HepG2 (cell line): Measurements from ENCODE around the gene ADGRF1. TPM values are rescaled to one million over a fixed set of nuclear protein-coding genes. Genes with fewer than 3 reads are reported as not detected.

Experiments used
- ATAC-seq: fragments of 200-7000 bp; cut with Tn5 transposase; 3 replicates; pipeline ENCODE4 v1.9.1; 2020; ENCODE audit warnings: mild to moderate bottlenecking, moderate library complexity
- BruUV-seq: library from RNA; stranded (reverse); fragments of 400-500 nt; replicated peaks from 2 replicates; lab custom pipeline; 2021; lab: Mats Ljungman, UMichigan
- CTCF ChIA-PET: fragments of 300-600 bp; formaldehyde crosslinking; extraction: SDS; loops from one replicate; lab custom pipeline; 2021; ENCODE audit warnings: low total read pairs, inconsistent platforms, low intra/inter-chr PET ratio; lab: Yijun Ruan, JAX
- POLR2A ChIA-PET: fragments of 350-600 bp; sonication (Branson Sonifier 250); formaldehyde crosslinking; loops from one replicate; lab custom pipeline; 2020; ENCODE audit warnings: antibody characterized with exemption, inconsistent platforms; lab: Yijun Ruan, JAX
- DNase-seq: peaks from one replicate; pipeline ENCODE4 v3.0.0-alpha.2; 2015; ENCODE audit warnings: low spot score
- FAIRE-seq: peaks from 3 replicates; lab custom pipeline; 2011; peaks lifted over from hg19 to GRCh38; lab: Jason Lieb, UNC
- H2AFZ ChIP-seq: one replicate; pipeline ENCODE4 v1.6.1; 2011; ENCODE audit warnings: low read length, inconsistent platforms
- H3K27ac ChIP-seq: fragments of 300-600 bp; 3 replicates; pipeline ENCODE4 v1.8.0; 2011; ENCODE audit warnings: mixed run types, mild to moderate bottlenecking, mixed read lengths, low read length, inconsistent platforms; ENCODE audit not compliant: insufficient read depth; ENCODE audit errors: extremely low read length
- H3K27me3 ChIP-seq, 2 experiments: fragments of 200-600 bp in 1 of 2; 2 replicates in 1 of 2; 3 replicates in 1 of 2; pipeline versions ENCODE4 v1.6.0 to v1.8.0; 2011; ENCODE audit warnings: low read length in 2 of 2, mild to moderate bottlenecking in 2 of 2, moderate library complexity in 2 of 2, inconsistent platforms in 1 of 2; ENCODE audit not compliant: insufficient read depth in 2 of 2, control insufficient read depth in 1 of 2
- H3K36me3 ChIP-seq, 2 experiments: fragments of 200-600 bp in 1 of 2; replicated peaks in 1 of 2; 2 replicates in 1 of 2; 3 replicates in 1 of 2; pipeline versions ENCODE4 v1.5.1 to v1.8.0; 2011; ENCODE audit warnings: low read length in 2 of 2, inconsistent platforms in 1 of 2; ENCODE audit not compliant: insufficient read depth in 2 of 2, control insufficient read depth in 1 of 2
- H3K4me1 ChIP-seq: 2 replicates; pipeline ENCODE4 v1.5.1; 2012; ENCODE audit warnings: low read length, inconsistent platforms; ENCODE audit not compliant: insufficient read depth
- H3K4me2 ChIP-seq: 2 replicates; pipeline ENCODE4 v1.6.0; 2011; ENCODE audit warnings: low read depth, low read length, inconsistent platforms
- H3K4me3 ChIP-seq, 3 experiments: fragments of 200-600 bp in 1 of 3; sonication (generic), shearing (Covaris generic) in 1 of 3; replicated peaks in 1 of 3; 2 replicates each; pipeline ENCODE4 v1.5.1; 2011 to 2016; ENCODE audit warnings: low read length in 3 of 3, inconsistent platforms in 2 of 3, low read depth in 2 of 3, mild to moderate bottlenecking in 2 of 3, control low read depth in 1 of 3, mixed read lengths in 1 of 3; ENCODE audit not compliant: insufficient read depth in 1 of 3
- H3K79me2 ChIP-seq: one replicate; pipeline ENCODE4 v1.6.1; 2011; ENCODE audit warnings: low read length, inconsistent platforms; ENCODE audit not compliant: insufficient read depth
- H3K9ac ChIP-seq: 2 replicates; pipeline ENCODE4 v1.6.0; 2011; ENCODE audit warnings: mild to moderate bottlenecking, low read depth, low read length, inconsistent platforms; ENCODE audit not compliant: insufficient read depth
- H3K9me3 ChIP-seq: 2 replicates; pipeline ENCODE4 v1.5.1; 2012; ENCODE audit warnings: mild to moderate bottlenecking, low read length
- H4K20me1 ChIP-seq: 2 replicates; pipeline ENCODE4 v1.6.0; 2011; ENCODE audit warnings: inconsistent platforms, mild to moderate bottlenecking, low read length, moderate library complexity; ENCODE audit not compliant: insufficient read depth
- CEBPG ChIP-seq: IDR thresholded peaks from 2 replicates; pipeline ENCODE4 v1.6.1; 2016
- ELF4 ChIP-seq: sonication (generic); formaldehyde crosslinking; IDR thresholded peaks from 2 replicates; pipeline ENCODE4 v1.5.0; 2020; ENCODE audit warnings: missing genetic modification reagents, mild to moderate bottlenecking, moderate library complexity, borderline replicate concordance
- FOXK2 ChIP-seq: fragments of 450-650 bp; IDR thresholded peaks from 2 replicates; pipeline ENCODE4 v1.6.1; 2016
- HHEX ChIP-seq: IDR thresholded peaks from 2 replicates; pipeline ENCODE4 v1.6.1; 2016; ENCODE audit warnings: control low read depth
- MED8 ChIP-seq: sonication (generic); formaldehyde crosslinking; IDR thresholded peaks from 2 replicates; pipeline ENCODE4 v1.8.1; 2023; ENCODE audit warnings: mild to moderate bottlenecking, missing genetic modification reagents; ENCODE audit not compliant: insufficient replicate concordance
- MTERF4 ChIP-seq: sonication (generic); formaldehyde crosslinking; IDR thresholded peaks from 2 replicates; pipeline ENCODE4 v1.8.0; 2023; ENCODE audit warnings: mild to moderate bottlenecking, missing genetic modification reagents
- NFIC ChIP-seq: IDR thresholded peaks from 2 replicates; pipeline ENCODE4 v1.6.1; 2012; ENCODE audit warnings: mild to moderate bottlenecking, low read length, inconsistent platforms
- NKX3-1 ChIP-seq: sonication (generic); formaldehyde crosslinking; IDR thresholded peaks from 2 replicates; pipeline ENCODE4 v1.5.0; 2020; ENCODE audit warnings: missing genetic modification reagents
- PCBP2 ChIP-seq: fragments of 200-400 bp; formaldehyde crosslinking; optimal IDR thresholded peaks from 2 replicates; pipeline ENCODE3; 2018; ENCODE audit warnings: low read length, low read depth; ENCODE audit not compliant: poor library complexity, severe bottlenecking
- RCOR2 ChIP-seq: IDR thresholded peaks from 2 replicates; pipeline ENCODE4 v1.6.1; 2016; ENCODE audit warnings: missing biosample characterization, missing genetic modification reagents
- RNF219 ChIP-seq: sonication (generic); formaldehyde crosslinking; IDR thresholded peaks from 2 replicates; pipeline ENCODE4 v1.5.0; 2020; ENCODE audit warnings: mild to moderate bottlenecking, missing genetic modification reagents
- RORA ChIP-seq: sonication (generic); formaldehyde crosslinking; IDR thresholded peaks from 2 replicates; pipeline ENCODE4 v1.5.0; 2020; ENCODE audit warnings: mild to moderate bottlenecking, missing genetic modification reagents, moderate library complexity
- TBL1XR1 ChIP-seq: fragments of 150-350 bp; IDR thresholded peaks from 2 replicates; pipeline ENCODE4 v1.6.1; 2014; ENCODE audit warnings: borderline replicate concordance, low read length; ENCODE audit not compliant: partially characterized antibody
- ZNF224 ChIP-seq: sonication (generic); formaldehyde crosslinking; IDR thresholded peaks from 2 replicates; pipeline ENCODE4 v1.5.0; 2020; ENCODE audit warnings: mild to moderate bottlenecking, missing genetic modification reagents
- ZNF256 ChIP-seq: sonication (generic); formaldehyde crosslinking; conservative IDR thresholded peaks from 2 replicates; pipeline ENCODE4 v1.4.0; 2020; ENCODE audit warnings: missing genetic modification reagents
- ZNF432 ChIP-seq: sonication (generic); formaldehyde crosslinking; IDR thresholded peaks from 2 replicates; pipeline ENCODE4 v1.5.0; 2020; ENCODE audit warnings: missing genetic modification reagents, mild to moderate bottlenecking, borderline replicate concordance
- ZNF530 ChIP-seq: sonication (generic); formaldehyde crosslinking; IDR thresholded peaks from 2 replicates; pipeline ENCODE4 v1.5.0; 2020; ENCODE audit warnings: low read depth, mild to moderate bottlenecking, missing genetic modification reagents
- ZNF670 ChIP-seq: sonication (generic); formaldehyde crosslinking; IDR thresholded peaks from 2 replicates; pipeline ENCODE4 v1.8.0; 2022; ENCODE audit warnings: mild to moderate bottlenecking, missing genetic modification reagents, borderline replicate concordance
- ZSCAN29 ChIP-seq: sonication (generic); formaldehyde crosslinking; conservative IDR thresholded peaks from 2 replicates; pipeline ENCODE4 v1.4.0; 2020; ENCODE audit warnings: mild to moderate bottlenecking, missing genetic modification reagents
- WGBS: methylation state at CpG from one replicate; pipeline ENCODE4 v1.1.6; 2017; ENCODE audit warnings: low lambda C conversion rate; 5-methylcytosine and 5-hydroxymethylcytosine counted together
- in situ Hi-C: cut with HindIII; loops from 2 replicates; pipeline ENCODE4 v1.10.0; 2017; ENCODE audit warnings: low pct_unique_long_range_greater_than_20kb; ENCODE audit not compliant: extremely low pct_ligation_motif_present
- intact Hi-C: fragments of 100-400 bp; cut with micrococcal nuclease; formaldehyde crosslinking; loops from one replicate; pipeline ENCODE4 v1.10.0; 2022; ENCODE audit not compliant: unreplicated experiment
- polyA plus RNA-seq, 8 experiments: library from polyadenylated mRNA; depleted of rRNA in 3 of 8; stranded (reverse) in 7 of 8; unstranded in 1 of 8; fragments of >200 nt; fragmentation: Illumina TruSeq in 4 of 8; extraction: Trizol in 4 of 8; gene quantifications; 2 replicates each; pipeline versions ENCODE4 v1.2.1 to v1.2.3, GENCODE V29; 2011 to 2016; ENCODE audit warnings: low read depth in 4 of 8, missing spikeins in 1 of 8, mixed read lengths in 1 of 8; ENCODE audit not compliant: insufficient read depth in 1 of 8
- total RNA-seq, 5 experiments: library from RNA; depleted of rRNA; stranded (reverse); fragments of >200 nt; fragmentation: Illumina TruSeq; extraction: Trizol; gene quantifications; 2 replicates each; pipeline ENCODE4 v1.2.3, GENCODE V29; 2016; ENCODE audit warnings: low read depth in 1 of 5

ADGRF1 gene
- total and polyA plus RNA-seq, 2 of the 13 experiments (the other 11 are each of a cell fraction or from before 2014, with no cell fraction given): not detected

GRCh38 chr6:46959419-46959818 lies 82.7 kb downstream of the ADGRF1 start:
- CTCF ChIA-PET: no interaction called here
- H3K4me1 ChIP-seq: no peaks in the 10 kb centered on the region
- no TSS peak for BruUV-seq
- peak; percentile 64 for TF ChIP-seq PCBP2
- 0 out of 2 replicates have a peak, but pooled peaks have one; percentile 30 for TF ChIP-seq FOXK2
- no peak for TF ChIP-seq TBL1XR1
- H3K36me3 ChIP-seq: no peaks in the 10 kb centered on the region
- in situ Hi-C loops (no loop called here), intact Hi-C loops (no loop called here)
- POLR2A ChIA-PET: no interaction called here
- no peaks in the 10 kb centered on the region for H3K79me2 ChIP-seq
- H3K4me3 ChIP-seq: no peak overlapping the region
- peaks cover 5 to 43% of the 10 kb centered on the region in 2 experiments for H3K27me3 ChIP-seq
- H3K9ac ChIP-seq: no peak overlapping the region
- no peak for ATAC-seq
- no peak for DNase-seq
- no peak for FAIRE-seq
- H4K20me1 ChIP-seq: no peaks in the 10 kb centered on the region
- no peak overlapping the region for H3K4me2 ChIP-seq
- H3K9me3 ChIP-seq: no peaks in the 10 kb centered on the region
- no peak overlapping the region for H3K27ac ChIP-seq
- no peak overlapping the region for H2AFZ ChIP-seq

GRCh38 chr6:46956409-46956808 lies 85.7 kb downstream of the ADGRF1 start:
- H3K79me2 ChIP-seq: no peaks in the 10 kb centered on the region
- POLR2A ChIA-PET: no interaction called here
- CTCF ChIA-PET: no interaction called here
- no peak for TF ChIP-seq NKX3-1 (CRISPR knock-in tag)
- TF ChIP-seq ZSCAN29: no peak
- no peak for TF ChIP-seq CEBPG (CRISPR knock-in tag)
- TF ChIP-seq ZNF256 (CRISPR knock-in tag): no peak
- no peak for TF ChIP-seq ZNF224 (CRISPR knock-in tag)
- TF ChIP-seq ZNF670 (CRISPR knock-in tag): no peak
- no peak for TF ChIP-seq ZNF432 (CRISPR knock-in tag)
- TF ChIP-seq HHEX (CRISPR knock-in tag): no peak
- no peak for TF ChIP-seq RNF219
- TF ChIP-seq RCOR2: no peak
- TF ChIP-seq ZNF530 (CRISPR knock-in tag): no peak
- TF ChIP-seq RORA (CRISPR knock-in tag): no peak
- TF ChIP-seq MED8 (CRISPR knock-in tag): no peak
- TF ChIP-seq MTERF4 (CRISPR knock-in tag): no peak
- no peak for TF ChIP-seq ELF4 (CRISPR knock-in tag)
- TF ChIP-seq NFIC: no peak

More at GRCh38 chr6:46956409-46956808, 85.7 kb downstream of the ADGRF1 start:
- intact Hi-C loops (no loop called here), in situ Hi-C loops (no loop called here)
- no peaks in the 10 kb centered on the region for H3K4me1 ChIP-seq
- no peak overlapping the region for H3K4me2 ChIP-seq
- H3K9ac ChIP-seq: no peak overlapping the region
- no TSS peak for BruUV-seq
- FAIRE-seq (no peak), ATAC-seq (no peak), DNase-seq (no peak)
- no peak overlapping the region for H2AFZ ChIP-seq
- no peaks in the 10 kb centered on the region for H3K36me3 ChIP-seq
- H3K27ac ChIP-seq: no peak overlapping the region
- H4K20me1 ChIP-seq: no peaks in the 10 kb centered on the region
- WGBS: 52% methylated on average over 6 of the region's 6 CpGs
- H3K9me3 ChIP-seq: no peaks in the 10 kb centered on the region
- peaks cover 4 to 46% of the 10 kb centered on the region in 2 experiments; a peak in 3 of 5 replicates for H3K27me3 ChIP-seq
- no peak overlapping the region for H3K4me3 ChIP-seq
